GM12878 (cell line): ENCODE data around the gene GALNT12. TPM values are rescaled to one million over a fixed set of nuclear protein-coding genes. Genes with fewer than 3 reads are reported as not detected.

Experiments used
- ATAC-seq: fragments of 200-7000 bp; cut with Tn5 transposase; 3 replicates; pipeline ENCODE4 v1.9.1; 2020; ENCODE audit warnings: mild to moderate bottlenecking, moderate library complexity
- BruUV-seq: library from RNA; stranded (reverse); fragments of 400-500 nt; replicated peaks from 2 replicates; lab custom pipeline; 2021; lab: Mats Ljungman, UMichigan
- CTCF ChIA-PET: fragments of 300-600 bp; sonication (Branson Sonifier 250); formaldehyde crosslinking; extraction: SDS; loops from one replicate; lab custom pipeline; 2021; ENCODE audit warnings: inconsistent platforms; lab: Yijun Ruan, JAX
- POLR2A ChIA-PET: fragments of 350-600 bp; formaldehyde crosslinking; extraction: SDS; loops from one replicate; lab custom pipeline; 2021; ENCODE audit warnings: inconsistent platforms; lab: Charles Lee
- RAD21 ChIA-PET: fragments of 300-600 bp; sonication (Branson Sonifier 250); formaldehyde crosslinking; loops from one replicate; lab custom pipeline; 2023; ENCODE audit warnings: antibody characterized with exemption; ENCODE audit not compliant: unreplicated experiment; lab: Charles Lee
- SMC1A ChIA-PET: fragments of 300-600 bp; sonication (Branson Sonifier 250); formaldehyde crosslinking; loops from one replicate; lab custom pipeline; 2023; ENCODE audit not compliant: unreplicated experiment, uncharacterized antibody; lab: Charles Lee
- DNase-seq: peaks from one replicate; pipeline ENCODE4 v3.0.0-alpha.2; 2011; ENCODE audit warnings: low read depth, low spot score
- FAIRE-seq: peaks from 3 replicates; lab custom pipeline; 2011; peaks lifted over from hg19 to GRCh38; lab: Jason Lieb, UNC
- H2AFZ ChIP-seq: 2 replicates; pipeline ENCODE4 v1.6.0; 2011; ENCODE audit warnings: low read depth, low read length, control low read depth; ENCODE audit not compliant: control insufficient read depth
- H3K27ac ChIP-seq: 2 replicates; pipeline ENCODE4 v1.5.1; 2011; ENCODE audit warnings: control low read depth; ENCODE audit not compliant: control insufficient read depth, insufficient read depth
- H3K27me3 ChIP-seq, 2 experiments: replicated peaks in 1 of 2; 2 replicates each; pipeline versions ENCODE4 v1.6.0 to v1.6.1; 2011; ENCODE audit warnings: low read length in 1 of 2; ENCODE audit not compliant: control insufficient read depth in 2 of 2, insufficient read depth in 2 of 2
- H3K36me3 ChIP-seq, 2 experiments: 2 replicates each; pipeline ENCODE4 v1.5.1; 2011; ENCODE audit warnings: low read length in 1 of 2; ENCODE audit not compliant: control insufficient read depth in 2 of 2, insufficient read depth in 2 of 2
- H3K4me1 ChIP-seq: 2 replicates; pipeline ENCODE4 v1.6.1; 2011; ENCODE audit warnings: mild to moderate bottlenecking, low read length, moderate library complexity, mixed read lengths; ENCODE audit not compliant: control insufficient read depth, insufficient read depth
- H3K4me2 ChIP-seq: 2 replicates; pipeline ENCODE4 v1.6.0; 2011; ENCODE audit warnings: control low read depth; ENCODE audit not compliant: control insufficient read depth, insufficient read depth
- H3K4me3 ChIP-seq: fragments of 200-600 bp; sonication (generic); 2 replicates; pipeline ENCODE4 v1.5.1; 2016
- H3K79me2 ChIP-seq: 2 replicates; pipeline ENCODE4 v1.6.0; 2011; ENCODE audit warnings: low read length; ENCODE audit not compliant: control insufficient read depth, insufficient read depth
- H3K9ac ChIP-seq: 2 replicates; pipeline ENCODE4 v1.8.0; 2011; ENCODE audit warnings: low read length, control low read depth, mixed read lengths; ENCODE audit not compliant: control insufficient read depth, insufficient read depth
- H3K9me3 ChIP-seq: replicated peaks from 3 replicates; pipeline ENCODE4 v1.5.1; 2011; ENCODE audit warnings: mild to moderate bottlenecking, low read length; ENCODE audit not compliant: control insufficient read depth, insufficient read depth
- H4K20me1 ChIP-seq: 2 replicates; pipeline ENCODE4 v1.6.0; 2011; ENCODE audit not compliant: control insufficient read depth, insufficient read depth
- BRCA1 ChIP-seq: IDR thresholded peaks from 2 replicates; pipeline ENCODE4 v1.6.1; 2011; ENCODE audit warnings: low read depth, low read length, improper control_type of control experiment
- EP300 ChIP-seq, 2 experiments: fragments of 150-350 bp in 1 of 2; IDR thresholded peaks; 2 replicates each; pipeline ENCODE4 v1.6.1; 2011 to 2012; ENCODE audit warnings: low read depth in 2 of 2, low read length in 2 of 2, borderline replicate concordance in 1 of 2, improper control_type of control experiment in 1 of 2, inconsistent platforms in 1 of 2; ENCODE audit not compliant: control insufficient read depth in 1 of 2
- HDGF ChIP-seq: fragments of 450-650 bp; IDR thresholded peaks from 2 replicates; pipeline ENCODE4 v1.6.1; 2016; ENCODE audit warnings: antibody characterized with exemption
- NBN ChIP-seq: fragments of 450-650 bp; IDR thresholded peaks from 2 replicates; pipeline ENCODE4 v1.6.1; 2016
- NFIC ChIP-seq: IDR thresholded peaks from 2 replicates; pipeline ENCODE4 v1.6.1; 2012; ENCODE audit warnings: low read depth, mild to moderate bottlenecking, inconsistent platforms, low read length, moderate library complexity
- NFYA ChIP-seq: IDR thresholded peaks from 2 replicates; pipeline ENCODE4 v1.6.1; 2011; ENCODE audit warnings: low read depth, mild to moderate bottlenecking, low read length, improper control_type of control experiment, borderline replicate concordance
- NR2C2 ChIP-seq: IDR thresholded peaks from 2 replicates; pipeline ENCODE4 v1.6.1; 2011; ENCODE audit warnings: borderline replicate concordance, low read depth; ENCODE audit not compliant: control insufficient read depth, insufficient read length
- PML ChIP-seq: IDR thresholded peaks from 2 replicates; pipeline ENCODE4 v1.6.1; 2012; ENCODE audit warnings: low read length, inconsistent platforms
- POLR2A ChIP-seq: IDR thresholded peaks from 2 replicates; pipeline ENCODE4 v1.6.1; 2011; ENCODE audit warnings: low read depth, mild to moderate bottlenecking, low read length
- POLR2AphosphoS2 ChIP-seq: IDR thresholded peaks from 2 replicates; pipeline ENCODE4 v1.6.1; 2011; ENCODE audit warnings: low read depth, mild to moderate bottlenecking, low read length, improper control_type of control experiment, moderate library complexity
- YY1 ChIP-seq: IDR thresholded peaks from 2 replicates; pipeline ENCODE4 v1.6.1; 2011; ENCODE audit warnings: low read depth, mild to moderate bottlenecking, low read length
- ZBTB11 ChIP-seq: fragments of 450-650 bp; formaldehyde crosslinking; IDR thresholded peaks from 2 replicates; pipeline ENCODE4 v1.5.0; 2022; ENCODE audit warnings: mild to moderate bottlenecking, missing genetic modification characterization
- ZNF592 ChIP-seq: fragments of 450-650 bp; IDR thresholded peaks from 2 replicates; pipeline ENCODE4 v1.6.1; 2017; ENCODE audit warnings: mild to moderate bottlenecking, moderate library complexity
- WGBS: methylation state at CpG from one replicate; pipeline ENCODE4 v1.1.6; 2016; ENCODE audit warnings: low lambda C conversion rate; ENCODE audit not compliant: insufficient replicate concordance, insufficient coverage; ENCODE audit errors: missing lambda C conversion rate; 5-methylcytosine and 5-hydroxymethylcytosine counted together
- in situ Hi-C: fragments of 300-500 bp; cut with MboI; formaldehyde crosslinking; loops from 9 replicates; pipeline ENCODE4 v1.14.3; 2018; ENCODE audit warnings: mixed read lengths
- intact Hi-C: fragments of 100-400 bp; cut with micrococcal nuclease; formaldehyde crosslinking; loops from one replicate; pipeline ENCODE4 v1.14.2; 2022; ENCODE audit not compliant: unreplicated experiment
- polyA plus RNA-seq, 11 experiments: library from polyadenylated mRNA; depleted of rRNA in 4 of 11; unstranded in 6 of 11; stranded (reverse) in 5 of 11; fragments of >200 nt; fragmentation: Nextera tagmentation in 4 of 11; fragmentation: Illumina TruSeq in 1 of 11; extraction: Ambion mirVana in 4 of 11; extraction: Trizol in 1 of 11; gene quantifications; 1 replicate in 1 of 11; 2 replicates in 10 of 11; pipeline versions ENCODE4 v1.2.1 to v1.2.3, GENCODE V29; 2011 to 2016; ENCODE audit warnings: inconsistent platforms in 2 of 11, missing spikeins in 2 of 11, low read depth in 1 of 11
- total RNA-seq, 4 experiments: library from RNA; depleted of rRNA in 3 of 4; stranded (reverse); fragments of >200 nt in 3 of 4; fragmentation: Illumina TruSeq in 1 of 4; extraction: Trizol in 1 of 4; gene quantifications; 2 replicates each; pipeline versions ENCODE4 v1.2.1 to v1.2.3, GENCODE V29; 2013 to 2021

The GALNT12 gene
- total and polyA plus RNA-seq, 10 of the 15 experiments (the other 5 are each of a cell fraction or from before 2014, with no cell fraction given) = 0.13 to 5.3 (median 3.2) TPM

DNA sequence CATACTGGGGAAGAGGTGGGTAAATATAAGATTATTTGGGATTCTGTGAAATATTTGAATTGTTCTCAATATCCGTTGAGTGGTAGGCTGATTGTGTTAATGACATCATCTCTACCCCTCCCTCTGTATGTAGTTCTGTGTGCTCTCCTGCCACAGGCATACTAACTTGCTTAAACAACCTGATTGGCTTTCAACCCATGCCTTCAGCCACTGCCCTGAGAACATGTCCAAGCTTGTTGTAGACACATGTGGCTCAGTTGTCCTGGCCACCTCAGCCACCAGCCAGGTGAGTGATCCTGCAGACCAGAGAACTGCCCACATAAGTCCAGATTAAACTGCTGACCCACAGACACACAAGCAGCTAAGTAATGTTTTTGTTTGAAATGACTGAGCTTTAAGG lies 42.2 kb upstream of the GALNT12 start:
- no peak overlapping the region for H3K27ac ChIP-seq
- ATAC-seq (no peak), DNase-seq (no peak), FAIRE-seq (no peak)
- no peak overlapping the region for H3K4me3 ChIP-seq
- BruUV-seq = no TSS peak
- RAD21 ChIA-PET = no interaction called here
- intact Hi-C loops = no loop called here
- CTCF ChIA-PET = interaction anchor here (2.9 kb wide), 1 partner anchor 11 kb away, joined by 22 read pairs; no protein-coding TSS in a partner anchor
- no peak overlapping the region for H2AFZ ChIP-seq
- no peaks in the 10 kb centered on the region for H3K79me2 ChIP-seq
- H3K4me1 ChIP-seq = no peaks in the 10 kb centered on the region
- TF ChIP-seq YY1 (no peak), POLR2A (no peak), NFIC (no peak), NR2C2 (no peak), EP300 (IDR thresholded peaks at IDR 0.05; ENCODE audit: borderline replicate concordance in 1 of 2, control insufficient read depth in 1 of 2, low read depth in 2 of 2, low read length in 2 of 2) (no peak), PML (no peak), BRCA1 (no peak), POLR2AphosphoS2 (no peak), ZBTB11 (CRISPR knock-in tag) (no peak), ZNF592 (no peak), HDGF (no peak), NFYA (no peak), NBN (no peak)
- no peaks in the 10 kb centered on the region for H3K9me3 ChIP-seq
- SMC1A ChIA-PET = interaction anchor here (2.9 kb wide), 1 partner anchor 10 kb away, joined by 10 read pairs; no protein-coding TSS in a partner anchor
- in situ Hi-C loops = no loop called here
- 74% methylated on average over 1 of the region's 1 CpG for WGBS
- no peaks in the 10 kb centered on the region for H3K36me3 ChIP-seq
- no peak overlapping the region for H3K4me2 ChIP-seq
- no peaks in the 10 kb centered on the region for H4K20me1 ChIP-seq
- POLR2A ChIA-PET = no interaction called here
- no peaks in the 10 kb centered on the region for H3K27me3 ChIP-seq
- no peak overlapping the region for H3K9ac ChIP-seq
